GM21390 (cell line): ENCODE results near the gene OPTN.
"Not testable (repeated sequence)": the region's sequence is repeated elsewhere in the genome, so short reads cannot be mapped to it uniquely, and the experiment has no call there.

ENCODE experiments used
- ATAC-seq: cut with Tn5 transposase; IDR thresholded peaks from one replicate; pipeline ENCODE4 v1.9.1; 2021; ENCODE audit not compliant: unreplicated experiment

The OPTN gene

GRCh38 chr10:13118784-13119410 lies 18.9 kb downstream of the OPTN start:
- no peak for ATAC-seq

GRCh38 chr10:13120786-13121499 lies 21.0 kb downstream of the OPTN start:
- no peak for ATAC-seq

GRCh38 chr10:13121500-13121854 lies 21.5 kb downstream of the OPTN start:
- no peak for ATAC-seq

GRCh38 chr10:13136651-13137050 lies 36.7 kb downstream of the OPTN start:
- no peak for ATAC-seq

- ATAC-seq = no peak
Observed at GRCh38 chr10:13139150-13139549, 39.2 kb downstream of the OPTN start.

GRCh38 chr10:13139676-13140075 lies 39.7 kb downstream of the OPTN start:
- ATAC-seq = no peak

- ATAC-seq = no peak
Observed at GRCh38 chr10:13140627-13141190, 40.7 kb downstream of the OPTN start.

- ATAC-seq = no peak
Observed at GRCh38 chr10:13143766-13144165, 43.8 kb downstream of the OPTN start.

- no peak for ATAC-seq
Observed at GRCh38 chr10:13144814-13145213, 44.9 kb downstream of the OPTN start.

GRCh38 chr10:13146379-13146778 lies 46.4 kb downstream of the OPTN start:
- no peak for ATAC-seq

GRCh38 chr10:13147161-13147560 lies 47.2 kb downstream of the OPTN start:
- ATAC-seq = no peak

- ATAC-seq = no peak
Observed at GRCh38 chr10:13152296-13152695, 52.3 kb downstream of the OPTN start.

GRCh38 chr10:13155860-13156259 lies 55.9 kb downstream of the OPTN start:
- not testable (repeated sequence) for ATAC-seq

GRCh38 chr10:13158401-13158800 lies 58.4 kb downstream of the OPTN start:
- ATAC-seq = no peak

GRCh38 chr10:13160934-13161856 lies 61.2 kb downstream of the OPTN start, which contains the start of gene MCM10:
TSS of gene MCM10 (plus strand) at chr10:13161558. CDS start at chr10:13164203, 2,645 bp downstream.
- peak; percentile 100 for ATAC-seq

- no peak for ATAC-seq
Observed at GRCh38 chr10:13161857-13162271, 61.9 kb downstream of the OPTN start.

- ATAC-seq = no peak
Observed at GRCh38 chr10:13163859-13164258, 63.9 kb downstream of the OPTN start.

- no peak for ATAC-seq
Observed at GRCh38 chr10:13165177-13165576, 65.2 kb downstream of the OPTN start.

- ATAC-seq = no peak
Observed at GRCh38 chr10:13167568-13167967, 67.6 kb downstream of the OPTN start.

GRCh38 chr10:13168781-13169180 lies 68.8 kb downstream of the OPTN start:
- no peak for ATAC-seq

- ATAC-seq = no peak
Observed at GRCh38 chr10:13173616-13174015, 73.7 kb downstream of the OPTN start.
